Right lobe of liver (tissue), 4 donors: ENCODE data around the gene DIABLO.
A peak's percentile ranks its signal among the peaks of the same experiment; 100 is the strongest.

Experiments
- CTCF ChIP-seq, 4 donors: fragments of 200-600 bp in 3 of 4; fragments of 450-650 bp in 1 of 4; IDR thresholded peaks; one replicate each; pipeline versions ENCODE4 v1.5.1 to v1.8.0; 2016 to 2022; ENCODE audit warnings: antibody characterized with exemption in 4 of 4, mild to moderate bottlenecking in 2 of 4
- POLR2A ChIP-seq: fragments of 450-650 bp; IDR thresholded peaks from one replicate; pipeline ENCODE4 v1.6.1; 2017; ENCODE audit warnings: antibody characterized with exemption, mild to moderate bottlenecking
- donor health status: DM: no; HTN: no; CAD: no.
- donor health status: DM: no; HTN: no; CAD: no.
- donor health status: DM: no; HTN: yes; CAD: no.

- TF ChIP-seq CTCF (IDR thresholded peaks at IDR 0.05) (no peak), POLR2A (peak; percentile 94)
Measured at GRCh38 chr12:122225683-122226365, at the start of gene DIABLO.
